H1 (cell line): ENCODE data around the gene COMMD2. TPM values are rescaled to one million over a fixed set of nuclear protein-coding genes. Genes with fewer than 3 reads are reported as not detected.

Experiments used
- NRF1 ChIP-seq: IDR thresholded peaks from 2 replicates; pipeline ENCODE4 v1.6.1; 2011; ENCODE audit warnings: mild to moderate bottlenecking, low read depth, low read length, improper control_type of control experiment
- polyA plus RNA-seq, 7 experiments: library from polyadenylated mRNA; depleted of rRNA in 3 of 7; stranded (reverse) in 5 of 7; unstranded in 2 of 7; fragments of >200 nt in 5 of 7; fragments of 200-250 nt in 2 of 7; gene quantifications; 1 replicate in 5 of 7; 2 replicates in 1 of 7; 4 replicates in 1 of 7; pipeline versions ENCODE4 v1.2.1 to v1.2.3, GENCODE V29; 2011 to 2013; ENCODE audit warnings: missing spikeins in 2 of 7, mixed read lengths in 2 of 7
- total RNA-seq: library from RNA; stranded (reverse); fragmentation: NEBNext Ultra II Directional; extraction: Animal tissue kit (Norgen Biotek cat#: 25700); gene quantifications from 2 replicates; pipeline ENCODE4 v1.2.1, GENCODE V29; 2021

The COMMD2 gene
- total and polyA plus RNA-seq, 2 of the 8 experiments (the other 6 are each of a cell fraction or from before 2014, with no cell fraction given): 20.2 to 57.2 TPM

- TF ChIP-seq NRF1: no peak
These were observed at the start of gene COMMD2 (continued) for GRCh38 chr3:149752051-149752787.
